HG03196 (cell line): ENCODE measurements around the gene STX8.
"Not testable (repeated sequence)": the region's sequence is repeated elsewhere in the genome, so short reads cannot be mapped to it uniquely, and the experiment has no call there.

Experiments
- ATAC-seq: cut with Tn5 transposase; IDR thresholded peaks from one replicate; pipeline ENCODE4 v1.9.1; 2021; ENCODE audit not compliant: unreplicated experiment

The STX8 gene

DNA sequence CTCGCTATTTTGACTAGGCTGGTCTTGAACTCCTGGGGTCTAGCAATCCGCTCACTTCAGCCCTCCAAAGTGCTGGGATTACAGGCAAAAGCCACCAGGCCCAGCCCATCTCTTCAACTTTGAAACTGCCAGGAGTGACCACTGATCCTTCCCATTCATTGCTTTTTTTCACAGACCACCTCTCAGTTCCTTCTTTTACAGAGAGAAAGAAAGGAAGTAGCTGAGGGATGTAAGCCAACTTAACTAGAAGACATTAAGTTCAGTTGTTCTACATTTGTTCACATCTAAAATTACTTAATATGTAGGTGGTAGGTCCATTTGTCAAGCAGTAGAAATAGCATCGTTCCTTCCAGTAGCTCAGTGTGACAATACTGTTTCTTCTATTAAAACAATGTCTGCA is 219.8 kb downstream of the STX8 start:
- ATAC-seq: no peak

DNA sequence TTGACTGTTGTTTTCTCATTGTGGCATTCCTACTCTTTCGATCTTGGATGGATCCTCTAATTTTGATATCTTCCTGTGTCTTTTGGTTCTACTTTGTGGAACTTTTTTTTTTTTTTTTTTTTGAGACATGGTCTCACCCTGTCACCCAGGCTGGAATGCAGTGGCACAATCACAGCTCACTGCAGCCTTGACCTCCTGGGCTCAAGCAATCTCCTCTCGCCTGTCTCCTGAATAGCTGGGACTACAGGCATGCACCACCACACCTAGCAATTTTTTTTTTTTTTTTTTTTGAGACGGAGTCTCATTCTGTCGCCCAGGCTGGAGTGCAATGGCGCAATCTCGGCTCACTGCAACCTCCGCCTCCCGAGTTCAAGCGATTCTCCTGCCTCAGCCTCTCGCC is 220.4 kb downstream of the STX8 start:
- ATAC-seq: not testable (repeated sequence)

DNA sequence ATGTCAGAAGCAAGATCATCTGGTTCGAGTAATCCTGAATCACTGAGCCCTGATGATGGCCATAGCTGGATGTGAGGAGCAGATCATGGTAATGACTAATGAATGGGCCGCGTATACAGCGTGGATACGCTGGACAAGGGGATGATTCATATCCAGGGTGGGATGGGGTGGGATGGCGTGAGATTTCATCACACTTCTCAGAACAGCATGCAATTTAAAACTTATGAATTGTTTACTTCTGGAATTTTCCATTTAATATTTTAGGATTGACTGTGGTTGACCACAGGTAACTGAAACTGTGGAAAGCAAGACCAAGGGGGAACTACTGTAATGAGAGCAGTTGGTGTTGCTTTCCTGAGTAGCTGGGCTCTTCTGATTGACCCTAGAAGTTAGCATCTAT is 225.5 kb downstream of the STX8 start:
- ATAC-seq: no peak

GRCh38 chr17:9346296-9346926 is 229.2 kb downstream of the STX8 start:
- no peak for ATAC-seq

DNA sequence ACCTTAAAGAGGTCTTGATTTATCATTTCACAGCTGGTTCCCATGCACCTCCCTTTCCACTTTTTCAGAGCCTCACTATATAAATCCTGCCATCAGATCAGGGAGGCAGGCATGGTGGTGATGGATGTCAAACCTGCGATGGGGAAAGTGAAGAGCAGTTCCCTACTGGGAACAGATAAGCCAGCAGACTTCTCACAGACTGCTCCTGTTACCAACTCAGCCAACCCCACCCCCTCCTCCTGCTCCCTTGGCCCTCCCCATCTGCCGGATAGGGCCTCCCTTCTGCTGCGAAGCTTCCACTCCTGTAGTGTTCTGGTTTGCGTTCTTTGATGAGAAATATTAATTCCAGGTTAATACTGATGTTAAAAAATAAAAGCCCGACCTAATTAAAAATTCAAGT is 232.1 kb downstream of the STX8 start:
- no peak for ATAC-seq

DNA sequence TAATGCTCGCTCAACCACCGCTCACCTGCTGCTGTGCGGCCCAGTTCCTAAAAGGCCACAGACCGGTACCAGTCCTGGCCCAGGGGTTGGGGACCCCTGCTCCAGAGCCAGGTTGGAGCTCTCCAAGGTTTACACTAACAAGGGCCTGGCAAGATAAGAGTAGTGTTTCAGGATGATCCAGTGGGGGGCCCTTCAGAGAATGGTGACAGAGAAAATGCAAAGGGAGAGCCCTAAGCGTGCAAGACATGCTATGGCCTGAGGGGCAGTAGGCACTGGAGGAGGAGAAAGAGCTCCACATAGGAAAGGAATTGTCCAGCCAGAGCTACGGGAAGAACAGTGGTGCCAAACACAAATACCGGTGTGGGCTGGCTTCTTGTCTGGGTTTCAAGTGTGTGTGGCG is 233.4 kb downstream of the STX8 start:
- no peak for ATAC-seq

DNA sequence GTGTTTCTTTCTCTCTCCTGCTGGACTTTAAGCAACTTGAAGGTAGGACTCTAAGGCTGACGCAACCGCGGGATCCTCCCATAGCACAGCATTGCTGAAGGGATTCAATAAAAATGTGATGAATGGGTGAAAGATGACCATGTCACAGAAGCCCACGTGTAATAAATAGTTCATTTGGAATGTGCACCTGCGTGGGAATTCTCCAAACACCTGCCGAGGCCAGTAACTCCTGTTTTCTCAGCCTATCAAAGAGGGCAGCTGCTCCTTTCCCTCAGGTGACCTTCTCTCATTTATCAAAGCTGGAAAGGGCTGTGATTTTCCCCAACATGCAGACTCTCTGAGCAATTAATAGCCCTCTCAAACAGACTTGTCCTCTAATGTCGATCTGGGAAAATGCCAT is 235.7 kb downstream of the STX8 start:
- no peak for ATAC-seq

DNA sequence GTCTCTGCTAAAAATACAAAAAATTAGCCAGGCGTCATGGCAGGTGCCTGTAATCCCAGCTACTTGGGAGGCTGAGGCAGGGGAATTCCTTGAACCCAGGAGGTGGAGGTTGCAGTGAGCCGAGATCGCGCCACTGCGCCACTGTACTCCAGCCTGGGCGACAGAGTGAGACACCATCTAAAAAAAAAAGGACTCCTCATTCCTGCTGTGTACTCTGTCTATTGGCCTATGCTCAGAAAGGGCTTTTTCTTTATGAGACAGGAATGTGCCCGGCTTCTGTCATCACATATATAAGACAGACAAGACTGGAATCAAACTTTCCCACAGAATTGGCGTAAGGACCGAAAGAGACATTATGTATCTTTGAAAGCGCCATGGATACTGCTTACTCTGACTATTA is 236.1 kb downstream of the STX8 start:
- ATAC-seq: not testable (repeated sequence)

DNA sequence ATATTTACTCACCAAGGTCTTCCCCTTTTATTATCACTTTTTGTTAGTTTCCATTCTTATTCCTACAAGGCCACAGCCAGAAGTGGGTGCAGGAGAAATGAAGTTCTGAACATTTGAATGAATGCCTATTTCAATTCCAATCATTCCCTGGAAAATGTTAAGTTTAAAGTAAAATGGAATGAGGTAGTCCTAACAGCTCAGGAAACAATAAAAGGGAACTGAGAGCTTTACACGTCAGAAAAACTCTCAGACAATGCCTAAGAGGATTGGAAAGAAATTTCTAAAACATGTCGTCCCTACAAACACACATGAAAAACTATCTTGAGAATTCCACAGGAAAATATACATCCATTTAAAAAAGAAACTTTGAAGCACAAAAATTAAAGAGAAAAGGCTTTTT is 238.8 kb downstream of the STX8 start:
- no peak for ATAC-seq

- ATAC-seq: no peak
Observed at GRCh38 chr17:9334536-9335446, 240.8 kb downstream of the STX8 start.

GRCh38 chr17:9332132-9332494 is 243.5 kb downstream of the STX8 start:
- no peak for ATAC-seq

DNA sequence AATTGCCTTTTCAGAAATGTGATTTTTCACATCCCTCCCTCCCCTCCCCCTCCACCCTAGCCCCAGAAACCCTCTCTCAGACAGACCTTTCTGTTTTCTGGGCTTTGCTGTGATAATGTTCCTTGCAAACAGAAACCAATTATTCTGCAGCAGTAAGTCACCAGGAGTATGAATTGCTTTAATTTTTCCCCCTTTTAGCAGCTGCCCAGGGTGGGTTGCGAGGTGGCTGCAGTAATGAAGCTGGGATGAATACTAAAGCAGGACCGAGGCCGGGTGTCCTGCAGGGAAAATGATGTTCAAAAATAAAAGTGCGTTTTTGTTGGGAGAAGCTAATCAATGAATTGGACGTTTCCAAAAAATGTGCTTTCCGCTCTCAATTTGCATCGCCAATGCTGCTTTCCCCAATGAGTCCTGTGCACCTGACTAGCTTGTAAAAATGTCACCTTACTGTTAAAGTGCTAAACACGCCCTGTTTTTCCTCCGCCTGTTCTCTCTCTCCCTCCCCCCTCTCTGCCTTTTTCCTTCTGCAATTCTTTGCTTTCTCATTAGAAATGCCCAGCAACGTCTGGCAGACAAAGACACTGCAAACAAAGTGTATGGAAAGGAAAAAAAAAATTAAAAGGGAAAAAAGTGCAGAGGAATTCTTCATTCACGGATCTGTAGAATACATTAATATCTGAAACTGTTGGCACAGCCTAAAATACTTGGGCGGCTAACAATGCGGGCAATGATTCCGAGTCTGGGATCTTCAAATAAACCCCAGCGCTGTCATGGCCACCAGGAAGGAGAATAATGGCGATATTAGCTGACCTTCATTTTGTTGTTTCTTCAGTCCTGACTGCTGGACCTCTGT is 244.1 kb downstream of the STX8 start:
- no peak for ATAC-seq

- no peak for ATAC-seq
Observed at GRCh38 chr17:9330611-9331271, 244.9 kb downstream of the STX8 start.

GRCh38 chr17:9330141-9330540 is 245.5 kb downstream of the STX8 start:
- ATAC-seq: no peak

GRCh38 chr17:9329251-9329921 is 246.2 kb downstream of the STX8 start:
- ATAC-seq: no peak

- no peak for ATAC-seq
Observed at GRCh38 chr17:9324864-9325263, 250.8 kb downstream of the STX8 start.

DNA sequence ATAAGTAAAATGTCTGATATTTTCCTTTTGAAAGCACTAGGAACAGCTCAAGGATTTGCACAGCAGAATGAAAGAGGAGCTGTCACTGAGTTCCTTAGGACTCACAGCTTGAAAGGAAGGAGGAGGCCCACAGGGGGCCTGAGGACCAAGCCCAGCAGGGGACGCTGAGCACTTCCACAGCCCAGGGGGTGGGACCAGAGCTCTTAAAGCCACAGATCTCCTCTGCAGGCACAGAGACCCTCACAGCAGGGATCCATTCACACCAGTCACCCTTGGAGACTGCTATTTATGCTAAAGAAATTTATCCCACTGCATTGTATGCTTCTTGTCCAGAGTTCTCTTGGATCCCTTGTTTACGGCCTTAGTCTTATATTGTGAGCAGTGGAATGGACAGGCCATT is 253.3 kb downstream of the STX8 start:
- no peak for ATAC-seq

- ATAC-seq: no peak
Observed at GRCh38 chr17:9321890-9322289, 253.7 kb downstream of the STX8 start.

DNA sequence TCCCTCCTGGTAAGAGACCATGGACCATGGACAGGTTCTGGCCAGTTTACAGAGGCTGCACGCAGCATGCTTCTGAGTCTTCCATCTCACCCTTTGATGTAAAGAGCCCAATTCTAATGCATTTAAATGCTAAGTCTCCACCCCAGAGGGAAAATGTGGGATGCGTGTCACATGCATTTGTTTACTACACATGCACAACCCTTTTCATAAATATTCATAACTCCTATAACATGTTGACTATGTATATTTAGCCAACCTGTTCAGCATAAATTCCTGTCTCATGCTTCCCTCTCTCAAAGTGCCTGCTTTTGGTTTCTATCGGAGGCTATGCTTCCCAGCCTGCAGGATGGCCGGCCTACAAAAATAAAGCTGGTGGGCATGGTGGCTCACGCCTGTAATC is 260.3 kb downstream of the STX8 start:
- no peak for ATAC-seq

GRCh38 chr17:9313346-9313745 is 262.3 kb downstream of the STX8 start:
- ATAC-seq: no peak

DNA sequence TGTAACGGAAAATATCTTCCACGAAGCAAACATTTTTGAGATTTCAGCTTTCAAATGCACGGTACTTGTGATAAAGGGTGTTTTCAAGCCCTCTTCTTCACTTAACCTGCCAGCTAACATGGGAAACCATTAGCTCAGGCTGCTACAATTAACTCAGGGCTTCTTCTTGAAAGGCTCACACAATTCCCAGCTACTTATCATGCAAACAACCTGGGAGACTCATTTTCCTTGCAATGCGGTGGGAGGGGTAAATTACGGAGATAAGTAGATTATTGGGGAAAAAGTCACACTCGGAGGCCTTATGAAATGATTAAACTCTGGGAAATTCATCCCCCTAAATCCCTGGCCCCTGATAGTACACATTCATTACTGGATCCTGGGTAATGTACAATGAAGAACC is 266.4 kb downstream of the STX8 start:
- no peak for ATAC-seq
